GM21360 (cell line): ENCODE measurements around the gene ADGRF1.
"Not testable (repeated sequence)": the region's sequence is repeated elsewhere in the genome, so short reads cannot be mapped to it uniquely, and the experiment has no call there.

Experiments
- ATAC-seq: cut with Tn5 transposase; IDR thresholded peaks from one replicate; pipeline ENCODE4 v1.9.1; 2021; ENCODE audit warnings: mild to moderate bottlenecking, moderate library complexity; ENCODE audit not compliant: unreplicated experiment

The ADGRF1 gene

DNA sequence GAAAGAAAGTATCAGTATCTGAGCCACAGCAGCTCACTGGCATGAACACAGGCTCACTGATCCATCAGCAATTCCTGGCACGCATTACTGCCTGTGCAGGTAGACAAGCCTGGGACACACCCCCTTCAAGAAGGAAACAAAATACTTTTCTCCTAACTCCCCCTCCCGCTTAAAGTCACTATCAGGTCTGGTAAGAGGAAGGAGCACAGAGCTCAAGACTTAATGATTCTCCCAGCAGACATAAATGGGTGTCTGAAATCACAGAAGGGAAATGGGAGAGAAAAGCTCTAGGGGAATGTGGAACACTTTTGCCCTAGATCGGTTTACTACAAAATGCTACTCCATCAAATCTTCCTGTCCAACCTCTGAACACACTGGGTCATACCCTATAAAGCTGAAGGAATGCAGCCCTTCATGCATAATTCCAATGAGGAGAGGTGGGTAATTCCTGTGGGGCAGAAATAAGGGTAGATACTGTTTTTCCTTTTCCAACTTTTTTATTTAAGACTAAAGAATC, at the start of gene ADGRF1:
ADGRF1 (minus strand) TSS at position 58 of the 517 bp plus-strand sequence. CDS start 13,271 bp downstream, outside the sequence.
- no peak for ATAC-seq

- no peak for ATAC-seq
Observed at GRCh38 chr6:47090881-47091280, 48.7 kb upstream of the ADGRF1 start.

- not testable (repeated sequence) for ATAC-seq
Observed at GRCh38 chr6:47089473-47089872, 47.3 kb upstream of the ADGRF1 start.

DNA sequence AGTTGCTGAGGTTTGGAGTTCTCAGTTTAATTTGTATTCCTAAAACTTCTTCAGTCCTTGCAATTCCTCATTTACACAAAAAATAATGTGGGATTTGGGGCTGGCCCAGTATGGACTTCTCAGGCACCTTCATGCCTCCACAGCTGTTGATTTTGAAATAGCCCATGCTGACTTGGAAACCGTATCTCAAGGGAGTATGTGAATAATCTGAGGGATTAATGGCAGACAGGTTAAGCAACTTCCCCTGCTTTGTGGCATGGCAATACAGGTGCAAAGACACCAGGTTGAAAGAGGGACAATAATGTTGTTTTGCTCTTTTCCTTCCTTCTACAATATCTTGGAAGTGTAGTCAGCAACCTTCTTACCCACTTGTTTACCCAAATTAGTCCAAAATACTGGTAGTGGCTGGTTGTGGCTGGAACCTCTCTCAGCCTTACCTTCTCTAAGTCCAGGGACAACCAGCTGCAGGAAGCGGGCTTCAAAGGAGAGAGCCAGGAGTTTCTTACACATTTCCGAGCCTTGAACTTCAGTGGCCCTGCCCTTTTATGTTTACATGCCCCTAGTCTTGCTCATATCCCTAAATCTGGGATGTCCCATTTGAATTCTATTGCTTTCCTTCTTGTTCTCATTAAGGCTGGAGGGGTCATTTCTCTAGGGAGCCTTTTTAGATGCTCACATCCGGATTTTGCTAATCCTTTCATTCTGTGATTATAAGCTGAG, 44.1 kb upstream of the ADGRF1 start:
- ATAC-seq, result no peak

GRCh38 chr6:47084610-47085009, 42.5 kb upstream of the ADGRF1 start:
- no peak for ATAC-seq

GRCh38 chr6:47083586-47084047, 41.5 kb upstream of the ADGRF1 start:
- ATAC-seq, result no peak

GRCh38 chr6:47080083-47080596, 38.0 kb upstream of the ADGRF1 start:
- no peak for ATAC-seq

DNA sequence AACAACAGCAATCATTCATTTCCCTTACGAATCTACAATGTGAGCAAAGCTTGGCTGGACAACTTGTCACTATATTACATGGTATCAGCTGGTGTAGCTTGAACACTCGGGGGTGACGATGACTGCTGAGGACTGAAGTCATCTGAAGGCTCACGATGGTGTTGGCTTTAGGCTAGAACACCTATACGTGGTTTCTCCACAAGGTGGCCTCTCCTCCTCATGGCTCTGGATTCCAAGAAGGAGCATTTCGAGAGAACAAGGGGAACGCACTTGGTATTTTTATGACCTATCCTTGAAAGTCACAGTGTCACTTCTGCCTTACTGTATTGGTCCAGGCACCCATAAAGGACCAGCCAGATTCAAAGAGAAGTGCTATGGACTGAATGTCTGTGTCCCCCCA, 37.5 kb upstream of the ADGRF1 start:
- ATAC-seq, result no peak

GRCh38 chr6:47078991-47079390, 36.9 kb upstream of the ADGRF1 start:
- ATAC-seq, result no peak

- no peak for ATAC-seq
Observed at GRCh38 chr6:47076422-47077344, 34.6 kb upstream of the ADGRF1 start.

GRCh38 chr6:47075741-47076421, 33.7 kb upstream of the ADGRF1 start:
- ATAC-seq, result no peak

GRCh38 chr6:47075168-47075567, 33.0 kb upstream of the ADGRF1 start:
- no peak for ATAC-seq

- ATAC-seq, result no peak
Observed at GRCh38 chr6:47073125-47074110, 31.3 kb upstream of the ADGRF1 start.

GRCh38 chr6:47072667-47073066, 30.5 kb upstream of the ADGRF1 start:
- no peak for ATAC-seq

GRCh38 chr6:47071681-47072080, 29.5 kb upstream of the ADGRF1 start:
- ATAC-seq, result no peak

- no peak for ATAC-seq
Observed at GRCh38 chr6:47070461-47070860, 28.3 kb upstream of the ADGRF1 start.

DNA sequence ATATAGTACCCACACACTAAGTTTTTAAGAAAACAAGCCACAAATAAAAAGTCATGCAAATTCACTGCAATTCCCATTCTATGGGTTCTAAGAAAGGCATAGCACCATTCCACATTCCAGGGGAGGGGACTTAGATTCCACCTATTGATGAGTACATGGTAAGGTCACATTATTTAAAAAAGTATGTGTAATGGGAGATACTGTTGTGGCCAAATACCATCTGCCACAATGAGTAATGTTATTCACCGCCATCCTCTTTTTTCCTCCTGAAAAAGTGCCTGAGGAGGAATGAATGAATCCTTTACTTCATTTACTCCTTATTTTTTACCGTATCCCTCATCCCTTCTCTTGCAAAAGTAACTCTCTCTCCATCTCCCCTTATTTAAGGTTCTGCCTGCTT, 27.0 kb upstream of the ADGRF1 start:
- ATAC-seq, result no peak

DNA sequence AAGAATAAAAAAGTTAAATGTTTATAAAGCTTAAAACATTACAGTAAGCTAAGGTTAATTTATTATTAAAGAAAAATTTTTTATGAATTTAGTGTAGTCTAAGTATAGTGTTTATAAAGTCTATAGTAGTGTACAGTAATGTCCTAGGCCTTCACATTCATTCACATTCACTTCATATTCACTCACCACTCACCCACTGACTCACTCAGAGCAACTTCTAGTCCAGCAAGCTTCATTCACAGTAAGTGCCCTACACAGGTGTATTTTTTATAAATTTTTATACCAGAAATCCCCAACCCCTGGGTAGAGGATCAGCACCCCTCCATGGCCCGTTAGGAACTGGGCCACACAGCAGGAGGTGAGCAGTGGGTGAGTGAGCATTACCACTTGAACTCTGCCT, 24.3 kb upstream of the ADGRF1 start:
- ATAC-seq, result no peak

GRCh38 chr6:47064274-47064673, 22.1 kb upstream of the ADGRF1 start:
- ATAC-seq, result no peak

- ATAC-seq, result no peak
Observed at GRCh38 chr6:47062346-47062745, 20.2 kb upstream of the ADGRF1 start.
